ENCODE results near the gene AP3B1.

The AP3B1 gene

GRCh38 chr5:78002690-78003089 lies 291.8 kb downstream of the AP3B1 start:
- peaks cover 14% of the 10 kb centered on the region for H3K36me3 Mint-ChIP-seq (ENCODE audit: low read depth)
- H3K27ac Mint-ChIP-seq, result no peak overlapping the region
- TF ChIP-seq, protein P1, sequence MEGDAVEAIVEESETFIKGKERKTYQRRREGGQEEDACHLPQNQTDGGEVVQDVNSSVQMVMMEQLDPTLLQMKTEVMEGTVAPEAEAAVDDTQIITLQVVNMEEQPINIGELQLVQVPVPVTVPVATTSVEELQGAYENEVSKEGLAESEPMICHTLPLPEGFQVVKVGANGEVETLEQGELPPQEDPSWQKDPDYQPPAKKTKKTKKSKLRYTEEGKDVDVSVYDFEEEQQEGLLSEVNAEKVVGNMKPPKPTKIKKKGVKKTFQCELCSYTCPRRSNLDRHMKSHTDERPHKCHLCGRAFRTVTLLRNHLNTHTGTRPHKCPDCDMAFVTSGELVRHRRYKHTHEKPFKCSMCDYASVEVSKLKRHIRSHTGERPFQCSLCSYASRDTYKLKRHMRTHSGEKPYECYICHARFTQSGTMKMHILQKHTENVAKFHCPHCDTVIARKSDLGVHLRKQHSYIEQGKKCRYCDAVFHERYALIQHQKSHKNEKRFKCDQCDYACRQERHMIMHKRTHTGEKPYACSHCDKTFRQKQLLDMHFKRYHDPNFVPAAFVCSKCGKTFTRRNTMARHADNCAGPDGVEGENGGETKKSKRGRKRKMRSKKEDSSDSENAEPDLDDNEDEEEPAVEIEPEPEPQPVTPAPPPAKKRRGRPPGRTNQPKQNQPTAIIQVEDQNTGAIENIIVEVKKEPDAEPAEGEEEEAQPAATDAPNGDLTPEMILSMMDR (IDR thresholded peaks at IDR 0.05), result no peak
- peak overlapping the region; percentile 44 for H3K4me3 Mint-ChIP-seq
- H3K4me1 Mint-ChIP-seq, result peaks cover 58% of the 10 kb centered on the region
- H3K27me3 Mint-ChIP-seq (ENCODE audit: low read depth, poor library complexity), result peaks cover 7% of the 10 kb centered on the region
- no peaks in the 10 kb centered on the region for H3K9me3 Mint-ChIP-seq
- DNase-seq, result no peak

DNA sequence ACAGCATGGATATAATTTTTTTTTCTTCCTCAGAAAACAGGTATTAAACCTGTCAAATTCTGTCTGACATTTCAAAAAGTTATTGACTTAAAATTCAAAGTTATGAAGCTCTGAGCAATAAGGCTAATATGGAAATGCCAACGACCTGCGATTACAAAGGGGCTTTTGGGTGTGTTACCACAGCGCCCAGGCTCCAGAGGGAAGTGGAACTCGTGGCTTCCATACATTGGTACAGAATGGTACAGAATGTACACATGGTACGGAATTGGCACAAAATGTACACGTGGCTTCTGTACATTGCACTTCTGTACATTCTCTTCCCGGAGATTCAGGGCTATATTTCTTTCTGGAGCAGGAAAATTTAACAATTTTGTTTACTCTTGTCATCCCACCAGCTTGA lies 293.3 kb downstream of the AP3B1 start:
- H3K4me1 Mint-ChIP-seq, result peaks cover 70% of the 10 kb centered on the region
- H3K27ac Mint-ChIP-seq, result no peak overlapping the region
- H3K27me3 Mint-ChIP-seq (ENCODE audit: low read depth, poor library complexity), result peaks cover 7% of the 10 kb centered on the region
- TF ChIP-seq, protein P1 (IDR thresholded peaks at IDR 0.05), result no peak
- DNase-seq, result no peak
- H3K9me3 Mint-ChIP-seq, result no peaks in the 10 kb centered on the region
- H3K4me3 Mint-ChIP-seq, result no peak overlapping the region
- peaks cover 22% of the 10 kb centered on the region for H3K36me3 Mint-ChIP-seq (ENCODE audit: low read depth)

GRCh38 chr5:78000191-78000590 lies 294.3 kb downstream of the AP3B1 start:
- peaks cover 73% of the 10 kb centered on the region for H3K4me1 Mint-ChIP-seq
- TF ChIP-seq, protein P1 (IDR thresholded peaks at IDR 0.05), result no peak
- H3K4me3 Mint-ChIP-seq, result no peak overlapping the region
- peaks cover 10% of the 10 kb centered on the region for H3K27me3 Mint-ChIP-seq (ENCODE audit: low read depth, poor library complexity)
- peak overlapping the region; percentile 17 for H3K27ac Mint-ChIP-seq
- no peak for DNase-seq
- H3K36me3 Mint-ChIP-seq (ENCODE audit: low read depth), result peaks cover 27% of the 10 kb centered on the region
- H3K9me3 Mint-ChIP-seq, result no peaks in the 10 kb centered on the region

DNA sequence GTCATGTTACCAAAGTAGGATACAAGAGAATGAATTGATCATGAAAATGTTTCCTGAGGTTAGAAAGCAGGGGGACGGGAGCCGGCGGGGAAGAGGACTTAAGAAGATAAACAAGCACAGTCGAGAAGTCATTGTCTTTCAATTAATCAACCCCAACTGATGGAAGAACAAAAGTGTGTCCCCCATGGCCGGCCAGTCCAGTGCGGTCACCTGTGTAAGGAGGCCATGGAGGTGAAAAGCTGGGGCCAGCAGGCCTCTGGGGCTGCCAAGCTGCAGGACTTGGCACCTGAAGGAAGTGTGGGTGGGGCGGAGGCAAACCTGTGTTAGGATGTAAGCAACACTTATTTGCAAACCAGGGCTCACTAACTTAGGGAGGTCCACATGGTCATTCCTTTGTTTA lies 295.1 kb downstream of the AP3B1 start:
- Mint-ChIP-seq H3K4me3 (no peak overlapping the region), H3K4me1 (peaks cover 73% of the 10 kb centered on the region), H3K9me3 (no peaks in the 10 kb centered on the region), H3K27me3 (ENCODE audit: low read depth, poor library complexity) (peaks cover 11% of the 10 kb centered on the region), H3K27ac (peak overlapping the region; percentile 66), H3K36me3 (ENCODE audit: low read depth) (peaks cover 27% of the 10 kb centered on the region)
- TF ChIP-seq, protein P1 (IDR thresholded peaks at IDR 0.05), result no peak
- DNase-seq, result no peak

DNA sequence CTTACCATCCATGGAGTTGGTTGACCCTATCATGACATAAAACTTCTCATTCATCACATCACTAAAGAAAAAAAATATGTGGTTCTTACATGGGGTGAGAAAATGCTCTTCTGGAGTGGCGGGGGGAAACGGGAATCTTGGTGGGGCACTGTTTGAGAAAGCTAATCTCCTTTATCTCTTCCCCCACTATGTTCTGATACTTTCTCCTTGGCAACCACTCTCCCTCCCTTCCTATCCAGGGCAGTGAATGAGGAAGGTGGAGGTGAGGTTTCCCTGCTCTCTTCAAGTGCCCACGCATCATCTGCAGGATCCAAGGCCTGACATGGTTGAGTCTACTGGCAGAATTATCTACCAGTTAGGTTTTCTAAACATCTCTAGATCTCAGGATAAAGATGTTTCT lies 297.6 kb downstream of the AP3B1 start:
- no peak overlapping the region for H3K27ac Mint-ChIP-seq
- peaks cover 74% of the 10 kb centered on the region for H3K4me1 Mint-ChIP-seq
- H3K27me3 Mint-ChIP-seq (ENCODE audit: low read depth, poor library complexity), result peaks cover 22% of the 10 kb centered on the region
- no peak overlapping the region for H3K4me3 Mint-ChIP-seq
- DNase-seq, result no peak
- peaks cover 27% of the 10 kb centered on the region for H3K36me3 Mint-ChIP-seq (ENCODE audit: low read depth)
- TF ChIP-seq, protein P1 (IDR thresholded peaks at IDR 0.05), result no peak
- no peaks in the 10 kb centered on the region for H3K9me3 Mint-ChIP-seq

DNA sequence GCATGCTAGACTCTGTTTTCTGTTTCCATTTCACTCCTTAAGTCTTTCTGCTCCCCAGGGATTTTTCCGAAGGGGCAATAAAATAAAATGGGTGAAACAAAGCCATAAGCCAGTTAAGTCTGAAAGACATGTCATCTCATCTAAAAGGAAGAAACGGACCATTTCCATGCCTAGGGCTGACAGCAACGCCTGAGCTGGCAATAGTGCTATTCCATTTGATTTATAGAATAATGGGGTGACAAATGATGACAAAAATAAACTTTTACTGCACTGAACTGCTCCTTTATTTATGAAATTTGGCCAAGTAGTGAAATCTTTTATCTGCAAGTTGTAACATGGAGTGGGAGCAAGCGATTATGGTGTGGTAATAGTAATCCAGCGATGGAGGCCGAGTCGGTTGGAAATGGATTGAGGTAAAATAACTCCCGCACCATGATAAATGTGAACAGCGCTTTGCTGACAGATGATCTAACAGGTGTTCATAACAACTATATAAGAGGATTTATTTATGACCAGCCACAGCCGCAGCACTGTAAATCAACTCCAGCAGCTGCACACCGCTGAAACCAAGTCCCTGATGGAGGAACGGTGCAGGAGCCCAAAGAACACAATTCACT lies 298.6 kb downstream of the AP3B1 start:
- H3K27ac Mint-ChIP-seq, result no peak overlapping the region
- TF ChIP-seq, protein P1 (IDR thresholded peaks at IDR 0.05), result no peak
- peaks cover 22% of the 10 kb centered on the region for H3K27me3 Mint-ChIP-seq (ENCODE audit: low read depth, poor library complexity)
- DNase-seq, result no peak
- peaks cover 27% of the 10 kb centered on the region for H3K36me3 Mint-ChIP-seq (ENCODE audit: low read depth)
- peak overlapping the region; percentile 6 for H3K4me3 Mint-ChIP-seq
- no peaks in the 10 kb centered on the region for H3K9me3 Mint-ChIP-seq
- peaks cover 85% of the 10 kb centered on the region for H3K4me1 Mint-ChIP-seq
